ENCODE data around the gene RPS18. TPM values are rescaled to one million over a fixed set of nuclear protein-coding genes. Genes with fewer than 3 reads are reported as not detected.

The RPS18 gene
- total and polyA plus RNA-seq, 9 of the 15 experiments (the other 6 are each of a cell fraction or from before 2014, with no cell fraction given) = 5,023 to 17,516 (median 8,131) TPM

GRCh38 chr6:33288921-33289783, 17.3 kb downstream of the RPS18 start, which contains the start of the genes PFDN6 and WDR46 (continued):
- peak in 1 of 3 experiments; percentile 92; a peak in 3 of 6 replicates for TF ChIP-seq ZBTB11 (CRISPR knock-in tag; IDR thresholded peaks at IDR 0.05)
- peak; percentile 79 to 98 for TF ChIP-seq AFF1 (IDR thresholded peaks at IDR 0.05; ENCODE audit: low read depth in 1 of 2, partially characterized antibody in 2 of 2)
- peak in 1 of 2 experiments; percentile 95; a peak in 3 of 4 replicates for TF ChIP-seq ARNT (IDR thresholded peaks at IDR 0.05)
- TF ChIP-seq TAF15 (IDR thresholded peaks at IDR 0.05; ENCODE audit: low read depth, low read length) = no peak
- no peak for TF ChIP-seq FIP1L1 (IDR thresholded peaks at IDR 0.05; ENCODE audit: low read depth, low read length, poor library complexity, severe bottlenecking)
- peak; percentile 98 for TF ChIP-seq NR2C2 (CRISPR knock-in tag; IDR thresholded peaks at IDR 0.05)
- TF ChIP-seq NR2C2 (tag; IDR thresholded peaks at IDR 0.05) = peak; percentile 100
- no peak for TF ChIP-seq FOXO4 (CRISPR knock-in tag; IDR thresholded peaks at IDR 0.05)
- no peak for TF ChIP-seq HNRNPLL (IDR thresholded peaks at IDR 0.05; ENCODE audit: low read depth, low read length, poor library complexity, severe bottlenecking)
- no peak; the same call in 1 of the 2 replicates for TF ChIP-seq ZNF830 (CRISPR knock-in tag; IDR thresholded peaks at IDR 0.05)
- TF ChIP-seq TAF1 (IDR thresholded peaks at IDR 0.05; ENCODE audit: control insufficient read depth, extremely low read depth, insufficient read depth, low read length, severe bottlenecking) = peak; percentile 66
- no peak for TF ChIP-seq FOXP4 (CRISPR knock-in tag; IDR thresholded peaks at IDR 0.05; ENCODE audit: borderline replicate concordance)
- peak; percentile 53; the same call in 1 of the 2 replicates for TF ChIP-seq HEY1 (CRISPR knock-in tag; IDR thresholded peaks at IDR 0.05; ENCODE audit: borderline replicate concordance)

All from K562 (cell line).